DND-41 (cell line): ENCODE results near the gene DND1.

Experiments
- EZH2 ChIP-seq: IDR thresholded peaks from 3 replicates; pipeline ENCODE4 v1.6.1; 2012; ENCODE audit warnings: borderline replicate concordance, low read depth, mild to moderate bottlenecking, moderate library complexity, low read length, inconsistent platforms; ENCODE audit not compliant: severe bottlenecking
- TF ChIP-seq, protein P1 (sequence below): IDR thresholded peaks from 2 replicates; pipeline ENCODE4 v1.5.1; 2012; ENCODE audit warnings: borderline replicate concordance, low read length, moderate library complexity, mild to moderate bottlenecking; ENCODE audit not compliant: poor library complexity, severe bottlenecking; ENCODE audit errors: extremely low read depth

DNA sequence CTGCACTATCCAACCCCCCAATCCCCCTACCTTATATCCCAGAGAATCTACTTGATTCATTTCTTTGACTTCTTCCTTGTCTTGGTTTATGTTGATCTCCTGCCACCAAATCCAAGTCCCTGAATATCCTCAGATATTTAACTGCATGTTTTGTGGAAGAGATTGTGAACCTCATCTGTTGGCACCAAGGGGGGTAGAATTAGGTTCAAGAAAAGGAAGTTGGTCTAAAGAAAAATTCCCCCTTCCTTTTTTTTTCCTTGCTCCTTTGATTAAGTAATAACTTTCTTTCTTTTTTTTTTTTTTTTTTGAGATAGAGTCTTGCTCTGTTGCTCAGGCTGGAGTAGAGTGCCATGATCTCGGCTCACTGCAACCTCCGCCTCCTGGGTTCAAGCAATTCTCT is 39.9 kb downstream of the DND1 start:
- TF ChIP-seq, protein P1, sequence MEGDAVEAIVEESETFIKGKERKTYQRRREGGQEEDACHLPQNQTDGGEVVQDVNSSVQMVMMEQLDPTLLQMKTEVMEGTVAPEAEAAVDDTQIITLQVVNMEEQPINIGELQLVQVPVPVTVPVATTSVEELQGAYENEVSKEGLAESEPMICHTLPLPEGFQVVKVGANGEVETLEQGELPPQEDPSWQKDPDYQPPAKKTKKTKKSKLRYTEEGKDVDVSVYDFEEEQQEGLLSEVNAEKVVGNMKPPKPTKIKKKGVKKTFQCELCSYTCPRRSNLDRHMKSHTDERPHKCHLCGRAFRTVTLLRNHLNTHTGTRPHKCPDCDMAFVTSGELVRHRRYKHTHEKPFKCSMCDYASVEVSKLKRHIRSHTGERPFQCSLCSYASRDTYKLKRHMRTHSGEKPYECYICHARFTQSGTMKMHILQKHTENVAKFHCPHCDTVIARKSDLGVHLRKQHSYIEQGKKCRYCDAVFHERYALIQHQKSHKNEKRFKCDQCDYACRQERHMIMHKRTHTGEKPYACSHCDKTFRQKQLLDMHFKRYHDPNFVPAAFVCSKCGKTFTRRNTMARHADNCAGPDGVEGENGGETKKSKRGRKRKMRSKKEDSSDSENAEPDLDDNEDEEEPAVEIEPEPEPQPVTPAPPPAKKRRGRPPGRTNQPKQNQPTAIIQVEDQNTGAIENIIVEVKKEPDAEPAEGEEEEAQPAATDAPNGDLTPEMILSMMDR, result no peak
- no peak for TF ChIP-seq EZH2
